ENCODE results near the gene ITGB2. TPM values are rescaled to one million over a fixed set of nuclear protein-coding genes. Genes with fewer than 3 reads are reported as not detected.

ITGB2 gene
- total RNA-seq, 1 donor from 2014 or later: not detected

- no peaks in the 10 kb centered on the region for H3K79me2 ChIP-seq (ENCODE audit: low read depth)
- Mint-ChIP-seq H3K27ac (peak overlapping the region; percentile 59), H3K27me3 (ENCODE audit: insufficient read depth, low read depth) (peaks cover 16% of the 10 kb centered on the region), H3K4me3 (peak overlapping the region; percentile 13), H3K36me3 (no peaks in the 10 kb centered on the region), H3K9me3 (no peaks in the 10 kb centered on the region), H3K4me1 (peaks cover 11% of the 10 kb centered on the region)
- H3K9me3 ChIP-seq (ENCODE audit: low read depth): no peaks in the 10 kb centered on the region
- H2AFZ ChIP-seq (replicated peaks): no peak overlapping the region
- H3K36me3 ChIP-seq: no peaks in the 10 kb centered on the region
- no peak overlapping the region for H3K9ac ChIP-seq
- H3K27ac ChIP-seq: no peak overlapping the region
- DNase-seq (ENCODE audit: low spot score): no peak
- no peak for TF ChIP-seq EZH2 (IDR thresholded peaks at IDR 0.05)
- no peak for TF ChIP-seq EZH2phosphoT487 (IDR thresholded peaks at IDR 0.05)
- no peak for TF ChIP-seq CTCF (IDR thresholded peaks at IDR 0.05)
- no peak overlapping the region for H3K4me2 ChIP-seq
- no peak overlapping the region for H3K4me3 ChIP-seq
- H3F3A ChIP-seq (ENCODE audit: low read depth): peaks cover 9% of the 10 kb centered on the region
- H4K20me1 ChIP-seq (ENCODE audit: low read depth): no peaks in the 10 kb centered on the region
- peaks cover 13% of the 10 kb centered on the region for H3K4me1 ChIP-seq
- H3K27me3 ChIP-seq: no peaks in the 10 kb centered on the region
Measured at GRCh38 chr21:44904141-44904923, 16.4 kb downstream of the ITGB2 start.

GRCh38 chr21:44903689-44904088, 17.0 kb downstream of the ITGB2 start:
- H3K36me3 ChIP-seq: no peaks in the 10 kb centered on the region
- H3K4me3 ChIP-seq: no peak overlapping the region
- no peaks in the 10 kb centered on the region for H3K36me3 Mint-ChIP-seq
- H3K4me2 ChIP-seq: no peak overlapping the region
- H2AFZ ChIP-seq (replicated peaks): no peak overlapping the region
- H4K20me1 ChIP-seq (ENCODE audit: low read depth): no peaks in the 10 kb centered on the region
- H3K27me3 ChIP-seq: no peaks in the 10 kb centered on the region
- no peak overlapping the region for H3K9ac ChIP-seq
- TF ChIP-seq CTCF (IDR thresholded peaks at IDR 0.05) (no peak), EZH2phosphoT487 (IDR thresholded peaks at IDR 0.05) (no peak), EZH2 (IDR thresholded peaks at IDR 0.05) (no peak)
- no peak overlapping the region for H3K27ac Mint-ChIP-seq
- no peaks in the 10 kb centered on the region for H3K79me2 ChIP-seq (ENCODE audit: low read depth)
- H3K27me3 Mint-ChIP-seq (ENCODE audit: insufficient read depth, low read depth): peaks cover 16% of the 10 kb centered on the region
- H3K4me1 ChIP-seq: peaks cover 13% of the 10 kb centered on the region
- H3K9me3 Mint-ChIP-seq: no peaks in the 10 kb centered on the region
- peaks cover 9% of the 10 kb centered on the region for H3K4me1 Mint-ChIP-seq
- no peak overlapping the region for H3K4me3 Mint-ChIP-seq
- peaks cover 9% of the 10 kb centered on the region for H3F3A ChIP-seq (ENCODE audit: low read depth)
- no peak for DNase-seq (ENCODE audit: low spot score)
- H3K27ac ChIP-seq: no peak overlapping the region
- H3K9me3 ChIP-seq (ENCODE audit: low read depth): no peaks in the 10 kb centered on the region

- DNase-seq (ENCODE audit: low spot score): no peak
- Histone ChIP-seq H4K20me1 (ENCODE audit: low read depth) (no peaks in the 10 kb centered on the region), H3K4me2 (no peak overlapping the region), H3K4me3 (no peak overlapping the region), H3K27me3 (no peaks in the 10 kb centered on the region), H3F3A (ENCODE audit: low read depth) (peaks cover 9% of the 10 kb centered on the region), H3K36me3 (no peaks in the 10 kb centered on the region), H3K79me2 (ENCODE audit: low read depth) (no peaks in the 10 kb centered on the region), H3K27ac (no peak overlapping the region), H3K9ac (no peak overlapping the region), H2AFZ (replicated peaks) (no peak overlapping the region), H3K9me3 (ENCODE audit: low read depth) (no peaks in the 10 kb centered on the region), H3K4me1 (peaks cover 13% of the 10 kb centered on the region)
- H3K4me1 Mint-ChIP-seq: peaks cover 14% of the 10 kb centered on the region
- no peaks in the 10 kb centered on the region for H3K36me3 Mint-ChIP-seq
- no peaks in the 10 kb centered on the region for H3K9me3 Mint-ChIP-seq
- H3K4me3 Mint-ChIP-seq: peak overlapping the region; percentile 9
- no peak overlapping the region for H3K27ac Mint-ChIP-seq
- TF ChIP-seq EZH2 (IDR thresholded peaks at IDR 0.05) (no peak), EZH2phosphoT487 (IDR thresholded peaks at IDR 0.05) (no peak)
- peaks cover 16% of the 10 kb centered on the region for H3K27me3 Mint-ChIP-seq (ENCODE audit: insufficient read depth, low read depth)
Measured at GRCh38 chr21:44903050-44903685, 17.5 kb downstream of the ITGB2 start.

Measured in neural progenitor cell (in vitro differentiated cells).